Osteoblast (primary cell): ENCODE measurements around the gene PRKAG2. TPM values are rescaled to one million over a fixed set of nuclear protein-coding genes. Genes with fewer than 3 reads are reported as not detected.

Source experiments
- DNase-seq: peaks from one replicate; pipeline ENCODE4 v3.0.0; 2011; ENCODE audit warnings: low spot score, mixed read lengths; ENCODE audit not compliant: insufficient read length; ENCODE audit errors: missing footprints
- H2AFZ ChIP-seq: 2 replicates; pipeline ENCODE4 v1.6.0; 2011; ENCODE audit warnings: mild to moderate bottlenecking, low read length
- H3K27ac ChIP-seq: 2 replicates; pipeline ENCODE4 v1.5.1; 2011; ENCODE audit warnings: mild to moderate bottlenecking, low read depth, low read length, moderate library complexity
- H3K27me3 ChIP-seq: 2 replicates; pipeline ENCODE4 v1.6.0; 2012; ENCODE audit warnings: mild to moderate bottlenecking, control low read depth, inconsistent platforms, low read length, moderate library complexity; ENCODE audit not compliant: insufficient read depth
- H3K36me3 ChIP-seq: 2 replicates; pipeline ENCODE4 v1.5.1; 2011; ENCODE audit warnings: mild to moderate bottlenecking, low read length, control low read depth, moderate library complexity; ENCODE audit not compliant: insufficient read depth
- H3K4me1 ChIP-seq: 2 replicates; pipeline ENCODE4 v1.5.1; 2011; ENCODE audit warnings: mild to moderate bottlenecking, low read length, control low read depth, moderate library complexity; ENCODE audit not compliant: insufficient read depth
- H3K4me2 ChIP-seq: 2 replicates; pipeline ENCODE4 v1.6.0; 2011; ENCODE audit warnings: mild to moderate bottlenecking, low read length; ENCODE audit not compliant: insufficient read depth
- H3K4me3 ChIP-seq: fragments of 200-600 bp; sonication (generic); 3 replicates; pipeline ENCODE4 v1.5.1; 2012; ENCODE audit warnings: mild to moderate bottlenecking, low read length, inconsistent platforms; ENCODE audit not compliant: insufficient read depth
- H3K79me2 ChIP-seq: 2 replicates; pipeline ENCODE4 v1.6.0; 2012; ENCODE audit warnings: mild to moderate bottlenecking, low read length, control low read depth, inconsistent platforms; ENCODE audit not compliant: insufficient read depth
- H3K9me3 ChIP-seq: 2 replicates; pipeline ENCODE4 v1.5.1; 2011; ENCODE audit warnings: low read depth, low read length, control low read depth
- H4K20me1 ChIP-seq: 2 replicates; pipeline ENCODE4 v1.6.0; 2012; ENCODE audit warnings: mild to moderate bottlenecking, low read length, control low read depth; ENCODE audit not compliant: insufficient read depth
- total RNA-seq: library from RNA; depleted of rRNA; stranded (reverse); fragments of >200 nt; gene quantifications from 2 replicates; pipeline ENCODE4 v1.2.3, GENCODE V29; 2012
- TF ChIP-seq, protein P1 (sequence below): IDR thresholded peaks from 2 replicates; pipeline ENCODE4 v1.5.1; 2011; ENCODE audit warnings: mild to moderate bottlenecking, low read depth, low read length, moderate library complexity; ENCODE audit errors: extremely low read depth

Gene PRKAG2
- total RNA-seq, 1 donor, result 20.6 TPM

DNA sequence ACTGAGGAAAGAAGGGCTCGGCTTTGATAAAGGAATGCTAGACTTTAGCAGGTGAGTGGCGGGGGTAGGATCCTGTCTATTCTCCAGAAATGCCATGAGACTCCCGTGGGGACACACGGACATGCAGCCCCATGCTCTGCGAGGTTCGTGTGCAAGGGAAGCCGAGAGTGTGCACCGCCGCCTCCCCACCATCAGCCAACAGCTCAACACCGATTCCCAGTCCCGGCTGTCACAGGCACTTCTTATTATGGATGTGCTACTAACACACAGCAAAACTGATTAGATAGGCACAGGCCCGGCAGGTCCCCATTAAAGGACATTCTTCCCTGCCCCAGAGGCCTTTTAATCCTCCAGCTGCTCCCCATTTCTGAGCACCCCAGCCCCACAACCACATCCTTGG lies 154.4 kb downstream of the PRKAG2 start:
- TF ChIP-seq, protein P1, sequence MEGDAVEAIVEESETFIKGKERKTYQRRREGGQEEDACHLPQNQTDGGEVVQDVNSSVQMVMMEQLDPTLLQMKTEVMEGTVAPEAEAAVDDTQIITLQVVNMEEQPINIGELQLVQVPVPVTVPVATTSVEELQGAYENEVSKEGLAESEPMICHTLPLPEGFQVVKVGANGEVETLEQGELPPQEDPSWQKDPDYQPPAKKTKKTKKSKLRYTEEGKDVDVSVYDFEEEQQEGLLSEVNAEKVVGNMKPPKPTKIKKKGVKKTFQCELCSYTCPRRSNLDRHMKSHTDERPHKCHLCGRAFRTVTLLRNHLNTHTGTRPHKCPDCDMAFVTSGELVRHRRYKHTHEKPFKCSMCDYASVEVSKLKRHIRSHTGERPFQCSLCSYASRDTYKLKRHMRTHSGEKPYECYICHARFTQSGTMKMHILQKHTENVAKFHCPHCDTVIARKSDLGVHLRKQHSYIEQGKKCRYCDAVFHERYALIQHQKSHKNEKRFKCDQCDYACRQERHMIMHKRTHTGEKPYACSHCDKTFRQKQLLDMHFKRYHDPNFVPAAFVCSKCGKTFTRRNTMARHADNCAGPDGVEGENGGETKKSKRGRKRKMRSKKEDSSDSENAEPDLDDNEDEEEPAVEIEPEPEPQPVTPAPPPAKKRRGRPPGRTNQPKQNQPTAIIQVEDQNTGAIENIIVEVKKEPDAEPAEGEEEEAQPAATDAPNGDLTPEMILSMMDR, result no peak
- no peak overlapping the region for H2AFZ ChIP-seq

GRCh38 chr7:151721694-151722093 lies 155.2 kb downstream of the PRKAG2 start:
- peak; percentile 88 for DNase-seq
- Histone ChIP-seq H3K4me2 (no peak overlapping the region), H3K27ac (no peak overlapping the region), H3K27me3 (no peaks in the 10 kb centered on the region), H3K79me2 (no peaks in the 10 kb centered on the region), H3K4me3 (no peak overlapping the region), H4K20me1 (no peaks in the 10 kb centered on the region), H2AFZ (no peak overlapping the region), H3K4me1 (no peaks in the 10 kb centered on the region), H3K9me3 (no peaks in the 10 kb centered on the region), H3K36me3 (no peaks in the 10 kb centered on the region)
- TF ChIP-seq, protein P1, result no peak

More for the DNA sequence above, 154.4 kb downstream of the PRKAG2 start:
- Histone ChIP-seq H3K4me1 (peaks cover 7% of the 10 kb centered on the region), H3K27me3 (no peaks in the 10 kb centered on the region), H3K9me3 (no peaks in the 10 kb centered on the region), H4K20me1 (no peaks in the 10 kb centered on the region), H3K4me3 (no peak overlapping the region), H3K4me2 (no peak overlapping the region), H3K79me2 (no peaks in the 10 kb centered on the region), H3K27ac (no peak overlapping the region), H3K36me3 (no peaks in the 10 kb centered on the region)
- DNase-seq, result no peak

DNA sequence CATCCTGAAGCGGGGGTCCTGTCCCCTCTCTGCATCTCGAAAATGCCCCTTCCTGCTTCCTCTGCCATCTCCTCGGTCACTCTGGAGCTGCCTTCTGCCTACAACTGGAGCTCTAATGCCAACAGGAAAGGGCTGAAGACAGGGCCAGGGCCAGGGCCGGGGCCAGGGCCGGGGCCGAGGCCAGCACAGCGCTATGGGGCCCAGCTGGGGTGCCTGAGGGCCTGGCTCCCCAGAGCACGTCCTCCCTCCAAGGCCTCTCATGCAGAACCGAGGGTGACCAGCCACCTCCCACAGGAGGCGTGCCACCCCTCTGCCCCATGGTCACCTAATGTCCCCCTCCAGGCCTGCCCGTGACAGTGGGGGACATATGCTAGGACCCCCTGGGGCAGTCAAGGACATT lies 155.7 kb downstream of the PRKAG2 start:
- H3K4me2 ChIP-seq, result no peak overlapping the region
- no peaks in the 10 kb centered on the region for H3K9me3 ChIP-seq
- H4K20me1 ChIP-seq, result no peaks in the 10 kb centered on the region
- H3K4me3 ChIP-seq, result no peak overlapping the region
- no peaks in the 10 kb centered on the region for H3K4me1 ChIP-seq
- H3K36me3 ChIP-seq, result no peaks in the 10 kb centered on the region
- TF ChIP-seq, protein P1, result no peak
- no peak overlapping the region for H2AFZ ChIP-seq
- H3K27me3 ChIP-seq, result no peaks in the 10 kb centered on the region
- peak; percentile 82 for DNase-seq
- H3K79me2 ChIP-seq, result no peaks in the 10 kb centered on the region
- H3K27ac ChIP-seq, result no peak overlapping the region

DNA sequence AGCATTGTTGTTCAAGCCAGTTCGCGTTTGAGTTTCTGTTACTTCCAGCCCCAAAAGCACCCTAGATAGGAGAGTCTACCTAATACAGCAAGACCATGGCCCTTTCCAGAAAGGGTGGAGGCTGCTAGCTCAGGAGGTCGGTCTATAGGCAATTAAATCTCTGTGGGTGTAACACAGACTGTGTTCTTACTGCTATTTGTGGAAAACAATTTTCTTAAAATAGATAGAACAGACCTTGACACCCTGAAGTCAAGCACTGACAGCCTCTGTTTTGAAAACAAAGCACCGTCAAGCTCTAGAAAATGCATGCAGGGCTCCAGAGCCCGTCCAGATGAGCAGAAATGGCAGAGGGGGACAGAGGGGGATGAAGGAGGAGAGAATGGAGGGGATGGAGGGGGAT lies 156.6 kb downstream of the PRKAG2 start:
- Histone ChIP-seq H3K9me3 (no peaks in the 10 kb centered on the region), H3K36me3 (no peaks in the 10 kb centered on the region), H2AFZ (no peak overlapping the region), H3K27ac (no peak overlapping the region), H3K4me2 (no peak overlapping the region), H3K27me3 (no peaks in the 10 kb centered on the region), H4K20me1 (no peaks in the 10 kb centered on the region), H3K4me3 (no peak overlapping the region), H3K4me1 (no peaks in the 10 kb centered on the region), H3K79me2 (no peaks in the 10 kb centered on the region)
- DNase-seq, result peak; percentile 66
- TF ChIP-seq, protein P1, result no peak
